VCaP (cell line): Measurements from ENCODE around the gene FAM110A.

Experiments
- H3K27ac ChIP-seq: fragments of 450-650 bp; 2 replicates; pipeline ENCODE4 v1.5.1; 2017
- CTCF ChIP-seq: fragments of 450-650 bp; conservative IDR thresholded peaks from 2 replicates; pipeline ENCODE4 v1.5.1; 2017; ENCODE audit warnings: mild to moderate bottlenecking, moderate library complexity

FAM110A gene

GRCh38 chr20:870758-871157, 37.2 kb downstream of the FAM110A start:
- TF ChIP-seq CTCF = no peak
- H3K27ac ChIP-seq = no peak overlapping the region

GRCh38 chr20:871436-871835, 37.9 kb downstream of the FAM110A start:
- no peak overlapping the region for H3K27ac ChIP-seq

GRCh38 chr20:871948-872347, 38.4 kb downstream of the FAM110A start:
- TF ChIP-seq CTCF = no peak
- H3K27ac ChIP-seq = no peak overlapping the region

More at GRCh38 chr20:871436-871835, 37.9 kb downstream of the FAM110A start:
- no peak for TF ChIP-seq CTCF

GRCh38 chr20:872855-873520, 39.5 kb downstream of the FAM110A start:
- no peak overlapping the region for H3K27ac ChIP-seq
- TF ChIP-seq CTCF = peak; percentile 29; the same call in 1 of the 2 replicates

GRCh38 chr20:873875-874607, 40.5 kb downstream of the FAM110A start:
- no peak for TF ChIP-seq CTCF

GRCh38 chr20:875115-875514, 41.6 kb downstream of the FAM110A start:
- TF ChIP-seq CTCF = no peak
- H3K27ac ChIP-seq = no peak overlapping the region

More at GRCh38 chr20:873875-874607, 40.5 kb downstream of the FAM110A start:
- no peak overlapping the region for H3K27ac ChIP-seq

- TF ChIP-seq CTCF = no peak
- no peak overlapping the region for H3K27ac ChIP-seq
Observed at GRCh38 chr20:877814-878213, 44.3 kb downstream of the FAM110A start.
